GM12878 (cell line): ENCODE data around the gene IPPK. TPM values are rescaled to one million over a fixed set of nuclear protein-coding genes. Genes with fewer than 3 reads are reported as not detected.

Source experiments
- ATAC-seq: fragments of 200-7000 bp; cut with Tn5 transposase; 3 replicates; pipeline ENCODE4 v1.9.1; 2020; ENCODE audit warnings: mild to moderate bottlenecking, moderate library complexity
- BruUV-seq: library from RNA; stranded (reverse); fragments of 400-500 nt; replicated peaks from 2 replicates; lab custom pipeline; 2021; lab: Mats Ljungman, UMichigan
- CTCF ChIA-PET: fragments of 300-600 bp; sonication (Branson Sonifier 250); formaldehyde crosslinking; extraction: SDS; loops from one replicate; lab custom pipeline; 2021; ENCODE audit warnings: inconsistent platforms; lab: Yijun Ruan, JAX
- POLR2A ChIA-PET: fragments of 350-600 bp; formaldehyde crosslinking; extraction: SDS; loops from one replicate; lab custom pipeline; 2021; ENCODE audit warnings: inconsistent platforms; lab: Charles Lee
- RAD21 ChIA-PET: fragments of 300-600 bp; sonication (Branson Sonifier 250); formaldehyde crosslinking; loops from one replicate; lab custom pipeline; 2023; ENCODE audit warnings: antibody characterized with exemption; ENCODE audit not compliant: unreplicated experiment; lab: Charles Lee
- SMC1A ChIA-PET: fragments of 300-600 bp; sonication (Branson Sonifier 250); formaldehyde crosslinking; loops from one replicate; lab custom pipeline; 2023; ENCODE audit not compliant: unreplicated experiment, uncharacterized antibody; lab: Charles Lee
- DNase-seq: peaks from one replicate; pipeline ENCODE4 v3.0.0-alpha.2; 2011; ENCODE audit warnings: low read depth, low spot score
- FAIRE-seq: peaks from 3 replicates; lab custom pipeline; 2011; peaks lifted over from hg19 to GRCh38; lab: Jason Lieb, UNC
- H2AFZ ChIP-seq: 2 replicates; pipeline ENCODE4 v1.6.0; 2011; ENCODE audit warnings: low read depth, low read length, control low read depth; ENCODE audit not compliant: control insufficient read depth
- H3K27ac ChIP-seq: 2 replicates; pipeline ENCODE4 v1.5.1; 2011; ENCODE audit warnings: control low read depth; ENCODE audit not compliant: control insufficient read depth, insufficient read depth
- H3K27me3 ChIP-seq, 2 experiments: replicated peaks in 1 of 2; 2 replicates each; pipeline versions ENCODE4 v1.6.0 to v1.6.1; 2011; ENCODE audit warnings: low read length in 1 of 2; ENCODE audit not compliant: control insufficient read depth in 2 of 2, insufficient read depth in 2 of 2
- H3K36me3 ChIP-seq, 2 experiments: 2 replicates each; pipeline ENCODE4 v1.5.1; 2011; ENCODE audit warnings: low read length in 1 of 2; ENCODE audit not compliant: control insufficient read depth in 2 of 2, insufficient read depth in 2 of 2
- H3K4me1 ChIP-seq: 2 replicates; pipeline ENCODE4 v1.6.1; 2011; ENCODE audit warnings: mild to moderate bottlenecking, low read length, moderate library complexity, mixed read lengths; ENCODE audit not compliant: control insufficient read depth, insufficient read depth
- H3K4me2 ChIP-seq: 2 replicates; pipeline ENCODE4 v1.6.0; 2011; ENCODE audit warnings: control low read depth; ENCODE audit not compliant: control insufficient read depth, insufficient read depth
- H3K4me3 ChIP-seq: fragments of 200-600 bp; sonication (generic); 2 replicates; pipeline ENCODE4 v1.5.1; 2016
- H3K79me2 ChIP-seq: 2 replicates; pipeline ENCODE4 v1.6.0; 2011; ENCODE audit warnings: low read length; ENCODE audit not compliant: control insufficient read depth, insufficient read depth
- H3K9ac ChIP-seq: 2 replicates; pipeline ENCODE4 v1.8.0; 2011; ENCODE audit warnings: low read length, control low read depth, mixed read lengths; ENCODE audit not compliant: control insufficient read depth, insufficient read depth
- H3K9me3 ChIP-seq: replicated peaks from 3 replicates; pipeline ENCODE4 v1.5.1; 2011; ENCODE audit warnings: mild to moderate bottlenecking, low read length; ENCODE audit not compliant: control insufficient read depth, insufficient read depth
- H4K20me1 ChIP-seq: 2 replicates; pipeline ENCODE4 v1.6.0; 2011; ENCODE audit not compliant: control insufficient read depth, insufficient read depth
- ATF3 ChIP-seq: IDR thresholded peaks from 2 replicates; pipeline ENCODE4 v1.6.1; 2011; ENCODE audit warnings: low read depth, mild to moderate bottlenecking, low read length, moderate library complexity, borderline replicate concordance; ENCODE audit errors: extremely low read depth
- HSF1 ChIP-seq: fragments of 150-350 bp; IDR thresholded peaks from 2 replicates; pipeline ENCODE4 v1.6.1; 2014; ENCODE audit warnings: mild to moderate bottlenecking, low read depth, low read length
- WGBS: methylation state at CpG from one replicate; pipeline ENCODE4 v1.1.6; 2016; ENCODE audit warnings: low lambda C conversion rate; ENCODE audit not compliant: insufficient replicate concordance, insufficient coverage; ENCODE audit errors: missing lambda C conversion rate; 5-methylcytosine and 5-hydroxymethylcytosine counted together
- in situ Hi-C: fragments of 300-500 bp; cut with MboI; formaldehyde crosslinking; loops from 9 replicates; pipeline ENCODE4 v1.14.3; 2018; ENCODE audit warnings: mixed read lengths
- intact Hi-C: fragments of 100-400 bp; cut with micrococcal nuclease; formaldehyde crosslinking; loops from one replicate; pipeline ENCODE4 v1.14.2; 2022; ENCODE audit not compliant: unreplicated experiment
- polyA plus RNA-seq, 11 experiments: library from polyadenylated mRNA; depleted of rRNA in 4 of 11; unstranded in 6 of 11; stranded (reverse) in 5 of 11; fragments of >200 nt; fragmentation: Nextera tagmentation in 4 of 11; fragmentation: Illumina TruSeq in 1 of 11; extraction: Ambion mirVana in 4 of 11; extraction: Trizol in 1 of 11; gene quantifications; 1 replicate in 1 of 11; 2 replicates in 10 of 11; pipeline versions ENCODE4 v1.2.1 to v1.2.3, GENCODE V29; 2011 to 2016; ENCODE audit warnings: inconsistent platforms in 2 of 11, missing spikeins in 2 of 11, low read depth in 1 of 11
- total RNA-seq, 4 experiments: library from RNA; depleted of rRNA in 3 of 4; stranded (reverse); fragments of >200 nt in 3 of 4; fragmentation: Illumina TruSeq in 1 of 4; extraction: Trizol in 1 of 4; gene quantifications; 2 replicates each; pipeline versions ENCODE4 v1.2.1 to v1.2.3, GENCODE V29; 2013 to 2021

IPPK gene
- total and polyA plus RNA-seq, 10 of the 15 experiments (the other 5 are each of a cell fraction or from before 2014, with no cell fraction given), result 2.1 to 22.1 (median 11.4) TPM

- TF ChIP-seq HSF1, result no peak
- TF ChIP-seq, all 136 proteins: peak for 0
These were observed 28.7 kb downstream of the IPPK start (continued) for GRCh38 chr9:92641092-92641809.

GRCh38 chr9:92640398-92641091 is 29.4 kb downstream of the IPPK start:
- no TSS peak for BruUV-seq
- Histone ChIP-seq H3K4me3 (no peak overlapping the region), H3K36me3 (peaks cover 15 to 41% of the 10 kb centered on the region in 2 experiments), H3K27me3 (no peaks in the 10 kb centered on the region), H4K20me1 (no peaks in the 10 kb centered on the region; the same call in 1 of the 2 replicates), H3K27ac (no peak overlapping the region), H2AFZ (no peak overlapping the region), H3K4me2 (no peak overlapping the region), H3K9ac (no peak overlapping the region), H3K9me3 (no peaks in the 10 kb centered on the region; the same call in 2 of the 3 replicates), H3K4me1 (no peaks in the 10 kb centered on the region), H3K79me2 (no peaks in the 10 kb centered on the region)
- ChIA-PET CTCF (no interaction called here), RAD21 (no interaction called here), SMC1A (no interaction called here), POLR2A (no interaction called here)
- ATAC-seq (no peak), FAIRE-seq (no peak), DNase-seq (no peak)
- intact Hi-C loops, result no loop called here
- no peak for TF ChIP-seq ATF3
- in situ Hi-C loops, result no loop called here
- whole genome bisulfite sequencing, result 73% methylated on average over 8 of the region's 8 CpGs
